Measurements from ENCODE around the gene LDHD.
"Not testable (repeated sequence)": the region's sequence is repeated elsewhere in the genome, so short reads cannot be mapped to it uniquely, and the experiment has no call there.

The LDHD gene

GRCh38 chr16:75116081-75116910 is at the start of gene LDHD:
TSS of gene LDHD (minus strand) at chr16:75116780. CDS start at chr16:75116720, 60 bp downstream.
- DNase-seq = no peak

GRCh38 chr16:75160386-75160785 is 43.8 kb upstream of the LDHD start:
- DNase-seq = no peak

DNA sequence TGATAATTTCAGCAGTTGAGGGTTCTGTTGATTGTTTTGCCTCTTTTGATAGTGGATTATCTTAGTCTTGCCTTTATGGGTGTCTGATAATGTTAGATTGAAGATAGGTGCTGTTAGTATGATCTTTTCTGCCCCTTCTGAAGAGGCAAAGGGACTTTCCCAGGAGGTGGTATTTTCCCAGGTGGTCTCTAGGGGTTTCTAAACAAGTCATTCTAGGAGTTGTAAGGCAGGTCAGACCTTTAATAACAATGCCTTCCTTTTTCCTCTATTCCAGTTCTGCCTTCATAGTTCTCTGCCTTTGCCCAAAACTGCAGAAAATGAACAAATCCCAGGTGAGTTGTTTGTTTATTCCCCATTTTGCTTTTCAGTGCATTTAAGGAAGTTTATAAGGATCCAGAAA is 36.1 kb upstream of the LDHD start:
- DNase-seq = no peak

DNA sequence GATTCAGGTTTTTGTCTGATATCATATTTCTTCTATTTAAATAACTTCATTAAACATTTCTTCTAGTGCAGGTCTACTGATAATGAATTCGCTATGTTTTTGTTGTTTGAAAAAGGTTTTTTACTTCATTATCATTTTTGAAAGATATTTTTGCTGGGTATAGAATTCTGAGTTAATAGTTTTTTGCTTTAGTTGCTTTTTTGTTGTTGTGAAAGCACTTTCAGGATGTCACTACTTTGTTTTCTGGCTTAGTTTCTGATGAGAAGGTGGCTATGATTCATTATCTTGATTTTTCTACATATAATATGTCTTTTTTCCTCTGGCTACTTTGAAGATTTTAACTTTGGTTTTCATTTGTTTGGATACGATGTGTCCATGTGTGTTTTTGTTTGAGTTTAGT is 35.2 kb upstream of the LDHD start:
- no peak for DNase-seq

GRCh38 chr16:75148311-75149195 is 32.0 kb upstream of the LDHD start, which contains the start of gene ZFP1:
TSS of gene ZFP1 (plus strand) at chr16:75148524. CDS start at chr16:75152952, 4,428 bp downstream.
- peak; percentile 94 for DNase-seq

DNA sequence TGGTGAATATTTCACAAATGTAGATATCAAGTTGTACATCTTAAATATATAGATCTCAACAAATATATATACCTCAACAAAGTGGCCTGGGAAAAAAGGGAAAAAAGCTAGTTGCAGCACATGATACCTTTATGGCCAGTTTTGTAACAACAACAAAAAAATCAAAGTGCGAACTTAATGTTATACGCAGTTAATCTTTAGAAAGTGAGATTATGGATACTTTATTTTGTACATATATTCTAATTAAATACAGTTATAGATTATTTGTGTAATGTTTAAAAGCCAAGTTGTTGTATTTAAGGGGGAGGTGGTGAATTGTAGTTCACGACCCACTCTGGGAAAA is 31.4 kb upstream of the LDHD start:
- DNase-seq = no peak

DNA sequence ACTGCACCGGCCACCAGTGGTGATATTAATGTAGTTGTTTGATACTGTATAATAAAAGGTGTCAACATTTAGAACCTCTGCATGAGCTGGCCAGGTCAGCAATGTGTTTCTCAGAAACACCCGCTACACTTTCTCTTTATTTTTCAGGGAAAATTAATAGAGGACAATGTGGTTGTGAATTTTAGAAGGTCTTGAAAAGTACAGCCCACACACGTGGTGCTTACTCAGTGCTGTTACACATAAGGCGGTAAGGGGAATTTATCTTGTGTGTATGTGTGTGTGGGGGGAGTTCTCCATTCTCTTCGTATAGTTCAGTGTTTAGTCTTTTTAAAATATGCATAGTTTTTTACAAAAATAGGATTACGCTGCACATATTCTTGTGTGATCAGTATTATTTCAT is 27.4 kb upstream of the LDHD start:
- DNase-seq = no peak

DNA sequence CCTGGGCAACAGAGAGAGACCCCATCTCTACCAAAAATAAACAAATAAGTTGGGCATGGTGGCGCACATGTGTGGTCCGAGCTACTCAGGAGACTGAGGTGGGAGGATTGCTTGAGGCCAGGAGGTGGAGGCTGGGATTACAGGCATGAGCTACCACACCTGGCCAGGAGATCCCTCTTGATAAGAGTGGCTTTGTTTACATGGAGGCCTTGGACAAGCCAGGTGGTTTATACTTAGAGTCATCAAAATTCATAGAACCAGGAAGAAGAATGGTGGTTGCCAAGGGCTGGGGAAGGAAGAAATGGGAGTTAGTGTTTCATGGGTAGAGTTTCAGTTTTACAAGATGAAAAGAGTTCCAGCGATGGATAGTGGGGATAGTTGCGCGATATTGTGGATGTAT is 22.9 kb upstream of the LDHD start:
- DNase-seq = no peak

GRCh38 chr16:75138636-75139035 is 22.1 kb upstream of the LDHD start:
- DNase-seq = no peak

DNA sequence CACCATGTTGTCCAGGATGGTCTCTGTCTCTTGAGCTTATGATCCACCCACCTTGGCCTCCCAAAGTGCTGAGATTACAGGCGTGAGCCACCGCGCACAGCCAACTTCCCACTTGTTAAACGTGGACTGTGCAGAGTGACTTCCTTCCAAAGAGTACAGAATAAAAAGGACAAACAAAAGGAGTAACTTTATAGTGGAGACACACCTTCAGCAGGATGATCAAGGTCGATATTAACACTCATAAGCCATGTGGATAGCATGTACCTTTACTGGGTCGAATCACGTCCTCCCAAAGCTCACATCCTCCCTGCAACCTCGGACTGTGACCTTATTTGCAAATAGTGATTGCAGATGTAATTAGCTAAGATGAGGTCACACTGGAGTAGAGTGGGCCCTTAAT is 21.7 kb upstream of the LDHD start:
- DNase-seq = no peak

DNA sequence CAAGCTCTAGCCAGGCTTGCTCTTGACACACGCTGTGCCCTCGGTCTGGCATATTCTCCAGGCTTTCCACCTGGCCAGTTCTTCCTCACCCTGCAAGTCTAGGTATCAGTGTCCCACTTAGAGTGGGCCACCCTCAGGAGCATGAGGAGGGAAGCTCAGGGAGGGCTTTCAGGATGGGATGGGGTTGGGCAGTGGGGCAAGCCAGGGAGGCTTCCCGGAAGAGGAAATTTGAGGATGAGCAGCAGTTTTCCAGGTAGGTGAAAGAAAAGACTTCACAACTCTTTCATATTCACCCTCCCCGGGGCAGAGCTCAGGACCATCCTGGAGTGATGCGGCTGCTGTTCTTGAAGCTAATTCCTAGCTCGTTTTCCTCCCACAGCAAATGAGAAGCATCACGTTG is 14.5 kb upstream of the LDHD start:
- DNase-seq = no peak

DNA sequence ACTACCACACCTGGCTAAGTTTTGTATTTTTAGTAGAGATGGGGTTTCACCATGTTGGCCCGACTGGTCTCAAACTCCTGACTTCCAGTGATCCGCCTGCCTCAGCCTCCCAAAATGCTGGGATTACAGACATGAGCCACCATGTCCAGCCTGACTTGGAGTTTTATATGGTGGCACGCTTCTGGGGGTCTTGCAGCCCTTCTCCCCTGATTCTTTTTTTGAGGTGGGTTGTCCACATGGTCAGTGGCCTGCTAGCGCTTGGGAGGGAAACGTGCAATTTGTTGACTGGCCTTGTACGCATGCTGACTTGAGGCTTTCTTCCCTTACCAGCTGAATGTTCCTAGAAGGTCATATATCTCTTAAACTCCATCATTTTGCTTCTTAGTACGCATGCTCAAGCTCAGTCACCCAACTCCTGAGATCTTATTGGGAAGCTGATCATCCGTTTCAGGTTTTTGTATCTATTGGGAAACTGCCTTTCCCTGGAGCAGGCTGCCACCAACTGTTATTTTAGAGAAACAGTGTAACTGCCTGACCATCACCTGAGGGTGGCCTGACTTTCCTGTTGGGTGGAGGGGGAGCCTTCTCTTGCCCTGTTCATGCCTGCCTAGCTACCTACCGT is 13.7 kb upstream of the LDHD start:
- DNase-seq = no peak

GRCh38 chr16:75129421-75130149 is 13.0 kb upstream of the LDHD start:
- DNase-seq = not testable (repeated sequence)

DNA sequence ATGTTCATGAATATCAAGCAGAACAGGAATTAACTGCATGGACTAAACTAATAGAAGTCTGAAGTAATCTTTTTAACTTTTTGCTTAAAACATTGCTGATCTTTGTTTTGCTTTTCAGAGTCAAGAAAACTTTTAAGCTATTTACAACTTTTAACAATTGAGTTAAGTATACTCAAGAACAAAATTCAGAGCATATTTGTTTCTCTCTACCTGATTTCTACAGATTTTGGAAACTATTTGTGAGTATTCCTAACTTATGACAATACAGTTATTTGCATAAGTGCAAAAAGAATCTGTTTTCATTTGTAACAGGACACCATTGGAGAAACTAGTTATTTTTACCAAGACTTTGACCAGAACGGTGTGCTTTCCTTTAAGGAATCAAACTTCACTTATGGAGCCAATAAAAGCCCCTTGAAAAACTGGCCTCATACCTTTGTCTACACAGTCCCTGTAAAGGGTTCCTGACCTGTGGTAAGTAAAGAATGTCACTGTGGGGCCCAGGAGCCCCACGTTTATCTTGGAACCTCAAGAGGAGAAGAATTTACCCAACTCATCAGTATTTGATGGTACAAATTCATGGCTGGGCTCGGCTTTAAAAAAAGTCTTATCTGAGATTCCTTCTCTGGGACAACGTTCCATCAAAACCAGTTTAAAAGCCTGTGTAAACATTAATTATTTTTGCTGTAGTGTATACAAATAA is 11.3 kb upstream of the LDHD start:
- no peak for DNase-seq

GRCh38 chr16:75122609-75123008 is 6.0 kb upstream of the LDHD start:
- no peak for DNase-seq

GRCh38 chr16:75121949-75122568 is 5.5 kb upstream of the LDHD start:
- DNase-seq = no peak

DNA sequence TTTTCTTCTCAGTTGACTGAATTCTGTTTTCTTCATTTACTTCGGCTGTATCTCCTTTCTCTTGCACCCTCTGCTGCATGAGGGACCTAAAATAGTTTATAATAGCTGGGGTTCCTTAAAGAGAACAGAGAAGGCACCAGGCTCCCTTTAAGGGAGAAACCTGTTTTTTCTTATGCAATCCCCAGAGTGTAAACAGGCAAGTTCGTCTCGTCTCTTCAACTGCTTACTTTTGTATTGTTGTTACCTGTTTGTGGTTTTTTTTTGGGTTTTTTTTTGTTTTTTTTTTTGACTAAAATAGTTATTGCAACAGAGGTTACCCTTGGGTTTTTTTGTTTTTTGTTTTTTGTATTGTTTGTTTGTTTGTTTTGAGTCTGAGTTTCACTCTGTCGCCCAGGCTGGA is 3.7 kb upstream of the LDHD start:
- no peak for DNase-seq

DNA sequence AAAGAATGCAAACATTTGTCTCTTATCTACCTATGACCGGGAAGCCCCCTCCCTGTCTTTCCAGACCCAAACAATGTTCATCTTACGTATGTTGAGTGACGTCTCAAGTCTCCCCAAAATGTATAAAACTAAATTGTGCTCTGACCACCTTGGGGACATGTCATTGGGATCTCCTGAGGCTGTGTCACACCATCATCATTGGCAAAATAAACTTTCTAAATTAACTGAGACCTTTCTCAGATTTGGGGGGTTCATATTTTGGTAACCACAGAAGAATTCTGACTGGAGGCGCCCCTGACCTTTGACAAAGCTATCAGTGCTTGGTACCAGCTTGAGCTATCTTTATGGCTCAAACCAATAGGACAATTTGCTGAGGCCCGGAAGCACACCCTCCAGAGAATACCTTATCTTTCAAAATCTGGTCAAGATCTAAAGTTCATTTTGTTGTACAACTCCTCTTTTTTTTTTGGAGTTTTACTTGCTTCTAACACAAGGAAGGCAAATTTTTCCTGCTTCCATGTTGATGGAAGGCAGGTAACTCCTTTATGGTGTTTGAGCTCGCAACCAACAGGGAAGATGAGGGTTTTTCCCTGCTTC is 2.5 kb upstream of the LDHD start:
- DNase-seq = no peak

- DNase-seq = no peak
Measured at GRCh38 chr16:75116911-75117245, 298 bp upstream of the LDHD start.

DNA sequence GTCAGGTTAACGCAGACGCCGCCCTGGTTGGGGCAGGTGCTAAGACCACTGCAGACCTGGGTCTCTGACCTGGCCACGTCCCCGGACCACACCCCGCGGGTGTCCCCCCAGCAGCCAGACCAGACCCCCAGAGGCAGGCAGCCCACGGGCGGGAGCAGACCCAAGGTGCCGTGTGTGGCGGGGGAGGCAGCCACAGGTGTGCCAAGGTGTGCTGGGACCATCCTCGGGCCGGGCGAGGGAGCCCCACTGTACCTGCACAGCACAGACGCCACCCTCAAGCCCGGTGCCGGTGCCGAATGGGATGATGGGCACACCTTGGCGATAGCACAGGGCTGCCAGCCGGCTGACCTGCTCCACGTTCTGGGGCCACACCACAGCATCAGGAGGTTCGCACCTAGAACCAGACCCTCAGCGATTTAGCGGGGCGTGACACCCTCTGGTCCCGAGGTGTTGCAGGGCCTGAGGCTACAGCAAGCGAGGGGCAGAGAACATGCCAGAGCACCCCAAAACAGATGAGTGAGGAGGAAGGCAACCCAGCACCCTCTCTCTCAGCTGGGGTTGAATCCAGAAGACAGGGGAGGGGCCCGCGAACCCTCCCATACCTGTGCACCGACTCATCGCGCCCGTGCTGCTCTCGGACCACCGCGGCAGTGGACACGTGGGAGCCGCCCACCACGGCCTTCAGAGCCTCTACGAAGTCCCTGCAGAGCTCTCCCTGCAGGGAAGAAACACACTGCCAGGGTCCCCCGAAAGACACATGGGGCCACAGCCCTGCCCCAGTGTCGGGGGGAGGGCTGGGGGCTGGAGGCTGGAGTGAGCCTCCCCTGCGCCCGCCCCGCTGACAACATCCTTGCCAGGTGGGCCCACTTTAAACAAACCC is 1.4 kb downstream of the LDHD start:
- DNase-seq = no peak

All from activated CD4-positive, alpha-beta T cell treated with anti-CD3 and anti-CD28 coated beads, Interleukin-2, amount 50 U/mL, for 1 hour (primary cell).